Activated naive CD8-positive, alpha-beta T cell treated with anti-CD3 and anti-CD28 coated beads, Interleukin-2, amount 10 ng/mL, durations not matched to agents 7 days and 5 days (primary cell): Measurements from ENCODE around the gene NUDT1. TPM values are rescaled to one million over a fixed set of nuclear protein-coding genes. Genes with fewer than 3 reads are reported as not detected.

ENCODE experiments used
- ATAC-seq: fragments of 150-1000 bp; cut with Tn5 transposase; one replicate; pipeline ENCODE4 v1.10.0; 2021; ENCODE audit warnings: low read depth, moderate library complexity
- POLR2A ChIA-PET: fragments of 350-600 bp; sonication (Branson Sonifier 250); formaldehyde crosslinking; loops from one replicate; lab custom pipeline; 2021; ENCODE audit warnings: antibody characterized with exemption; lab: Charles Lee
- DNase-seq: peaks from one replicate; pipeline ENCODE4 v3.0.0; 2021
- H3K27ac Mint-ChIP-seq: one replicate; pipeline ENCODE4 v1.8.0; 2022; ENCODE audit warnings: mild to moderate bottlenecking, mixed read lengths
- H3K27me3 Mint-ChIP-seq: one replicate; pipeline ENCODE4 v1.8.0; 2022; ENCODE audit warnings: mild to moderate bottlenecking, moderate library complexity, mixed read lengths
- H3K36me3 Mint-ChIP-seq: one replicate; pipeline ENCODE4 v1.8.0; 2021; ENCODE audit warnings: mild to moderate bottlenecking, mixed read lengths
- H3K4me1 Mint-ChIP-seq: one replicate; pipeline ENCODE4 v1.8.0; 2021; ENCODE audit warnings: mixed read lengths
- H3K4me3 Mint-ChIP-seq: one replicate; pipeline ENCODE4 v1.8.0; 2022; ENCODE audit warnings: mild to moderate bottlenecking, moderate library complexity, mixed read lengths
- H3K9me3 Mint-ChIP-seq: one replicate; pipeline ENCODE4 v1.8.0; 2021; ENCODE audit warnings: mixed read lengths
- total RNA-seq, 2 experiments: library from RNA; stranded (reverse); gene quantifications; one replicate each; pipeline ENCODE4 v1.2.3, GENCODE V29; 2021

NUDT1 gene
- total RNA-seq, 2 experiments from 2014 or later, result 92.2 to 95.8 TPM

- POLR2A ChIA-PET, result no interaction called here
- no peak for ATAC-seq
- Mint-ChIP-seq H3K27me3 (no peaks in the 10 kb centered on the region), H3K27ac (no peak overlapping the region), H3K36me3 (peaks cover 12% of the 10 kb centered on the region), H3K4me1 (peaks cover 1% of the 10 kb centered on the region), H3K4me3 (no peak overlapping the region), H3K9me3 (no peaks in the 10 kb centered on the region)
- DNase-seq, result no peak
These were observed 30.1 kb upstream of the NUDT1 start for GRCh38 chr7:2211926-2212325.

- peaks cover 13% of the 10 kb centered on the region for H3K36me3 Mint-ChIP-seq
- no peak overlapping the region for H3K4me3 Mint-ChIP-seq
- no peaks in the 10 kb centered on the region for H3K9me3 Mint-ChIP-seq
- H3K4me1 Mint-ChIP-seq, result peaks cover 1% of the 10 kb centered on the region
- no peaks in the 10 kb centered on the region for H3K27me3 Mint-ChIP-seq
- no peak for ATAC-seq
- H3K27ac Mint-ChIP-seq, result no peak overlapping the region
- POLR2A ChIA-PET, result no interaction called here
- no peak for DNase-seq
These were observed 29.1 kb upstream of the NUDT1 start for GRCh38 chr7:2212906-2213305.

- POLR2A ChIA-PET, result no interaction called here
- Mint-ChIP-seq H3K9me3 (no peaks in the 10 kb centered on the region), H3K36me3 (peaks cover 13% of the 10 kb centered on the region), H3K4me3 (no peak overlapping the region), H3K4me1 (peaks cover 1% of the 10 kb centered on the region), H3K27ac (no peak overlapping the region), H3K27me3 (no peaks in the 10 kb centered on the region)
- ATAC-seq (no peak), DNase-seq (no peak)
These were observed 28.3 kb upstream of the NUDT1 start for GRCh38 chr7:2213551-2214215.

- Mint-ChIP-seq H3K27ac (no peak overlapping the region), H3K4me1 (peaks cover 1% of the 10 kb centered on the region), H3K9me3 (no peaks in the 10 kb centered on the region), H3K27me3 (no peaks in the 10 kb centered on the region), H3K4me3 (no peak overlapping the region), H3K36me3 (peaks cover 10% of the 10 kb centered on the region)
- no peak for ATAC-seq
- no peak for DNase-seq
- POLR2A ChIA-PET, result no interaction called here
These were observed 27.4 kb upstream of the NUDT1 start for GRCh38 chr7:2214636-2215035.

GRCh38 chr7:2215851-2216250 is 26.2 kb upstream of the NUDT1 start:
- ATAC-seq, result no peak
- no peak overlapping the region for H3K27ac Mint-ChIP-seq
- no peaks in the 10 kb centered on the region for H3K9me3 Mint-ChIP-seq
- no peak overlapping the region for H3K4me3 Mint-ChIP-seq
- H3K36me3 Mint-ChIP-seq, result peaks cover 10% of the 10 kb centered on the region
- no peaks in the 10 kb centered on the region for H3K27me3 Mint-ChIP-seq
- peaks cover 1% of the 10 kb centered on the region for H3K4me1 Mint-ChIP-seq
- POLR2A ChIA-PET, result interaction anchor here (1.0 kb wide), 1 partner anchor 17 kb away, joined by 3 read pairs; the partner anchor contains the start of gene MAD1L1
- DNase-seq, result no peak

GRCh38 chr7:2217206-2217605 is 24.8 kb upstream of the NUDT1 start:
- no peak for ATAC-seq
- Mint-ChIP-seq H3K27ac (no peak overlapping the region), H3K9me3 (no peaks in the 10 kb centered on the region), H3K4me3 (no peak overlapping the region), H3K27me3 (no peaks in the 10 kb centered on the region), H3K4me1 (peaks cover 1% of the 10 kb centered on the region), H3K36me3 (peaks cover 12% of the 10 kb centered on the region)
- POLR2A ChIA-PET, result interaction anchor here (0.5 to 1.0 kb wide), 2 partner anchors 15 to 77 kb away, joined by 3 read pairs; partner anchors contain the start of gene MAD1L1
- no peak for DNase-seq

GRCh38 chr7:2217716-2218443 is 24.1 kb upstream of the NUDT1 start:
- Mint-ChIP-seq H3K27ac (no peak overlapping the region), H3K36me3 (peaks cover 7% of the 10 kb centered on the region), H3K4me3 (no peak overlapping the region), H3K4me1 (peaks cover 1% of the 10 kb centered on the region), H3K27me3 (no peaks in the 10 kb centered on the region), H3K9me3 (no peaks in the 10 kb centered on the region)
- POLR2A ChIA-PET, result interaction anchor here (0.5 kb wide), 1 partner anchor 77 kb away, joined by 3 read pairs; no protein-coding TSS in a partner anchor
- DNase-seq, result no peak
- no peak for ATAC-seq

- Mint-ChIP-seq H3K36me3 (peaks cover 6% of the 10 kb centered on the region), H3K4me3 (no peak overlapping the region), H3K9me3 (no peaks in the 10 kb centered on the region), H3K27ac (no peak overlapping the region), H3K27me3 (no peaks in the 10 kb centered on the region), H3K4me1 (peaks cover 1% of the 10 kb centered on the region)
- no peak for DNase-seq
- no peak for ATAC-seq
- POLR2A ChIA-PET, result no interaction called here
These were observed 23.6 kb upstream of the NUDT1 start for GRCh38 chr7:2218444-2218785.

- Mint-ChIP-seq H3K36me3 (peaks cover 6% of the 10 kb centered on the region), H3K9me3 (no peaks in the 10 kb centered on the region), H3K4me1 (no peaks in the 10 kb centered on the region), H3K27ac (no peak overlapping the region), H3K4me3 (no peak overlapping the region), H3K27me3 (no peaks in the 10 kb centered on the region)
- DNase-seq (no peak), ATAC-seq (no peak)
- POLR2A ChIA-PET, result no interaction called here
These were observed 22.9 kb upstream of the NUDT1 start for GRCh38 chr7:2219136-2219535.

- H3K27me3 Mint-ChIP-seq, result no peaks in the 10 kb centered on the region
- H3K36me3 Mint-ChIP-seq, result peaks cover 8% of the 10 kb centered on the region
- POLR2A ChIA-PET, result no interaction called here
- no peak overlapping the region for H3K27ac Mint-ChIP-seq
- no peak for DNase-seq
- no peaks in the 10 kb centered on the region for H3K4me1 Mint-ChIP-seq
- ATAC-seq, result no peak
- no peaks in the 10 kb centered on the region for H3K9me3 Mint-ChIP-seq
- no peak overlapping the region for H3K4me3 Mint-ChIP-seq
These were observed 22.4 kb upstream of the NUDT1 start for GRCh38 chr7:2219606-2220005.

- no peaks in the 10 kb centered on the region for H3K4me1 Mint-ChIP-seq
- no peak overlapping the region for H3K4me3 Mint-ChIP-seq
- H3K27me3 Mint-ChIP-seq, result no peaks in the 10 kb centered on the region
- DNase-seq (no peak), ATAC-seq (no peak)
- peaks cover 8% of the 10 kb centered on the region for H3K36me3 Mint-ChIP-seq
- no peaks in the 10 kb centered on the region for H3K9me3 Mint-ChIP-seq
- POLR2A ChIA-PET, result no interaction called here
- H3K27ac Mint-ChIP-seq, result no peak overlapping the region
These were observed 22.0 kb upstream of the NUDT1 start for GRCh38 chr7:2220030-2220429.

- DNase-seq, result no peak
- ATAC-seq, result no peak
- H3K4me3 Mint-ChIP-seq, result no peak overlapping the region
- no peak overlapping the region for H3K27ac Mint-ChIP-seq
- H3K9me3 Mint-ChIP-seq, result no peaks in the 10 kb centered on the region
- POLR2A ChIA-PET, result no interaction called here
- H3K4me1 Mint-ChIP-seq, result no peaks in the 10 kb centered on the region
- no peaks in the 10 kb centered on the region for H3K27me3 Mint-ChIP-seq
- H3K36me3 Mint-ChIP-seq, result peaks cover 10% of the 10 kb centered on the region
These were observed 21.5 kb upstream of the NUDT1 start for GRCh38 chr7:2220506-2220905.

- POLR2A ChIA-PET, result no interaction called here
- ATAC-seq, result no peak
- H3K4me3 Mint-ChIP-seq, result no peak overlapping the region
- H3K27me3 Mint-ChIP-seq, result no peaks in the 10 kb centered on the region
- H3K27ac Mint-ChIP-seq, result no peak overlapping the region
- no peaks in the 10 kb centered on the region for H3K4me1 Mint-ChIP-seq
- no peaks in the 10 kb centered on the region for H3K9me3 Mint-ChIP-seq
- H3K36me3 Mint-ChIP-seq, result peaks cover 13% of the 10 kb centered on the region
- DNase-seq, result no peak
These were observed 21.1 kb upstream of the NUDT1 start for GRCh38 chr7:2220954-2221353.

- H3K4me3 Mint-ChIP-seq, result no peak overlapping the region
- POLR2A ChIA-PET, result no interaction called here
- DNase-seq, result no peak
These were observed 19.5 kb upstream of the NUDT1 start for GRCh38 chr7:2222516-2222915.

More at GRCh38 chr7:2222516-2222915, 19.5 kb upstream of the NUDT1 start:
- no peaks in the 10 kb centered on the region for H3K27me3 Mint-ChIP-seq
- ATAC-seq, result no peak
- no peaks in the 10 kb centered on the region for H3K4me1 Mint-ChIP-seq
- H3K36me3 Mint-ChIP-seq, result peaks cover 18% of the 10 kb centered on the region
- H3K27ac Mint-ChIP-seq, result no peak overlapping the region
- no peaks in the 10 kb centered on the region for H3K9me3 Mint-ChIP-seq
